MM.1S (cell line): ENCODE results near the gene WASF1.
A peak's percentile ranks its signal among the peaks of the same experiment; 100 is the strongest.

ENCODE experiments used
- DNase-seq: peaks from one replicate; pipeline ENCODE4 v3.0.0-alpha.2; 2015
- H2AFZ ChIP-seq: fragments of 300-600 bp; sonication (generic); 2 replicates; pipeline ENCODE4 v1.6.0; 2016; ENCODE audit warnings: antibody characterized with exemption, low read length
- H3F3A ChIP-seq: fragments of 300-600 bp; sonication (generic); 2 replicates; pipeline ENCODE4 v1.6.1; 2016; ENCODE audit warnings: mild to moderate bottlenecking, antibody characterized with exemption, low read length, moderate library complexity, mixed read lengths; ENCODE audit not compliant: insufficient read depth
- H3K27ac ChIP-seq: fragments of 300-600 bp; sonication (generic); 2 replicates; pipeline ENCODE4 v1.5.1; 2016; ENCODE audit warnings: mild to moderate bottlenecking, low read length
- H3K27me3 ChIP-seq: fragments of 300-600 bp; sonication (generic); replicated peaks from 2 replicates; pipeline ENCODE4 v1.6.0; 2016; ENCODE audit warnings: low read length; ENCODE audit not compliant: insufficient read depth
- H3K36me3 ChIP-seq: fragments of 300-600 bp; sonication (generic); replicated peaks from 2 replicates; pipeline ENCODE4 v1.6.1; 2016; ENCODE audit warnings: mild to moderate bottlenecking, low read length, mixed read lengths; ENCODE audit not compliant: insufficient read depth
- H3K4me1 ChIP-seq: fragments of 300-600 bp; sonication (generic); 2 replicates; pipeline ENCODE4 v1.6.1; 2016; ENCODE audit warnings: low read length, mixed read lengths
- H3K4me2 ChIP-seq: fragments of 300-600 bp; sonication (generic); 2 replicates; pipeline ENCODE4 v1.6.0; 2016; ENCODE audit warnings: low read depth, low read length
- H3K4me3 ChIP-seq: fragments of 300-600 bp; sonication (generic); 2 replicates; pipeline ENCODE4 v1.5.1; 2016; ENCODE audit warnings: low read length, mixed read lengths
- H3K79me2 ChIP-seq: fragments of 300-600 bp; sonication (generic); 2 replicates; pipeline ENCODE4 v1.6.1; 2016; ENCODE audit warnings: mixed run types, low read length, mixed read lengths
- H3K9ac ChIP-seq: fragments of 300-600 bp; sonication (generic); 2 replicates; pipeline ENCODE4 v1.6.1; 2016; ENCODE audit warnings: low read length, mixed read lengths
- H3K9me2 ChIP-seq: fragments of 300-600 bp; sonication (generic); replicated peaks from 2 replicates; pipeline ENCODE4 v1.6.1; 2016; ENCODE audit warnings: mild to moderate bottlenecking, low read length, mixed read lengths; ENCODE audit not compliant: insufficient read depth
- H3K9me3 ChIP-seq: fragments of 300-600 bp; sonication (generic); replicated peaks from 2 replicates; pipeline ENCODE4 v1.6.1; 2016; ENCODE audit warnings: mild to moderate bottlenecking, low read length, mixed read lengths; ENCODE audit not compliant: insufficient read depth
- H4K20me1 ChIP-seq: fragments of 300-600 bp; sonication (generic); 2 replicates; pipeline ENCODE4 v1.6.1; 2016; ENCODE audit warnings: mild to moderate bottlenecking, low read length, moderate library complexity, mixed read lengths; ENCODE audit not compliant: insufficient read depth
- EZH2 ChIP-seq: fragments of 300-600 bp; sonication (generic); optimal IDR thresholded peaks from 2 replicates; pipeline ENCODE3; 2017; ENCODE audit warnings: low read depth, mild to moderate bottlenecking, antibody characterized with exemption, low read length, mixed read lengths
- EZH2phosphoT487 ChIP-seq: fragments of 300-600 bp; sonication (generic); IDR thresholded peaks from 2 replicates; pipeline ENCODE4 v1.6.1; 2018; ENCODE audit warnings: antibody characterized with exemption, low read length
- TF ChIP-seq, protein P1 (sequence below): fragments of 300-600 bp; sonication (generic); IDR thresholded peaks from 2 replicates; pipeline ENCODE4 v1.5.1; 2016; ENCODE audit warnings: antibody characterized with exemption, low read length, mixed read lengths

The WASF1 gene

DNA sequence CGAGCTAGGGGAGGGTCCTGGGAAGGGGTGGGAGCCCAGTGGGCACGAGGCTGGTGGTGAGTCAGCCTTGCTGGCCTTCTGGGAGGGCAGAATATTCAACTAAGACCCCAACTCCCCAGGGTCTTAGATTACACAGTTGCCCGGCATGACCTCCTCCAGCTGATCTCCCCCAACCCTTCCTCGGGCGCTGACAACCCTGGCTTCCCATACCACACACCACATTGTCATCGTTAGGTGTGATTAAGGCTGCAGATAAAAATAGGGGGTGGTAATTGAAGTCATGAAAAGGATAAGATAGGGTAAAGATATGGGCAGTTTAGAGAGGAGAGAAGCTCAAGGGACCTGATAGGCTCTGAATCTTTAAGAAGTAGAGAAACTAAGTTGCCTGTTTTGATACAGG lies 11.3 kb upstream of the WASF1 start:
- no peak overlapping the region for H3K27ac ChIP-seq
- H3K9ac ChIP-seq: no peak overlapping the region
- H4K20me1 ChIP-seq: peaks cover 13% of the 10 kb centered on the region; the same call in 1 of the 2 replicates
- peaks cover 2% of the 10 kb centered on the region; the same call in 1 of the 2 replicates for H3K4me1 ChIP-seq
- peaks cover 79% of the 10 kb centered on the region for H3K79me2 ChIP-seq
- H3F3A ChIP-seq: peaks cover 3% of the 10 kb centered on the region; the same call in 1 of the 2 replicates
- no peak overlapping the region for H2AFZ ChIP-seq
- TF ChIP-seq, protein P1, sequence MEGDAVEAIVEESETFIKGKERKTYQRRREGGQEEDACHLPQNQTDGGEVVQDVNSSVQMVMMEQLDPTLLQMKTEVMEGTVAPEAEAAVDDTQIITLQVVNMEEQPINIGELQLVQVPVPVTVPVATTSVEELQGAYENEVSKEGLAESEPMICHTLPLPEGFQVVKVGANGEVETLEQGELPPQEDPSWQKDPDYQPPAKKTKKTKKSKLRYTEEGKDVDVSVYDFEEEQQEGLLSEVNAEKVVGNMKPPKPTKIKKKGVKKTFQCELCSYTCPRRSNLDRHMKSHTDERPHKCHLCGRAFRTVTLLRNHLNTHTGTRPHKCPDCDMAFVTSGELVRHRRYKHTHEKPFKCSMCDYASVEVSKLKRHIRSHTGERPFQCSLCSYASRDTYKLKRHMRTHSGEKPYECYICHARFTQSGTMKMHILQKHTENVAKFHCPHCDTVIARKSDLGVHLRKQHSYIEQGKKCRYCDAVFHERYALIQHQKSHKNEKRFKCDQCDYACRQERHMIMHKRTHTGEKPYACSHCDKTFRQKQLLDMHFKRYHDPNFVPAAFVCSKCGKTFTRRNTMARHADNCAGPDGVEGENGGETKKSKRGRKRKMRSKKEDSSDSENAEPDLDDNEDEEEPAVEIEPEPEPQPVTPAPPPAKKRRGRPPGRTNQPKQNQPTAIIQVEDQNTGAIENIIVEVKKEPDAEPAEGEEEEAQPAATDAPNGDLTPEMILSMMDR: no peak
- TF ChIP-seq EZH2phosphoT487 (no peak), EZH2 (no peak)
- no peaks in the 10 kb centered on the region for H3K36me3 ChIP-seq
- H3K4me3 ChIP-seq: no peak overlapping the region
- no peaks in the 10 kb centered on the region for H3K9me2 ChIP-seq
- no peak overlapping the region for H3K4me2 ChIP-seq
- no peaks in the 10 kb centered on the region for H3K9me3 ChIP-seq
- DNase-seq: no peak
- H3K27me3 ChIP-seq: no peaks in the 10 kb centered on the region

DNA sequence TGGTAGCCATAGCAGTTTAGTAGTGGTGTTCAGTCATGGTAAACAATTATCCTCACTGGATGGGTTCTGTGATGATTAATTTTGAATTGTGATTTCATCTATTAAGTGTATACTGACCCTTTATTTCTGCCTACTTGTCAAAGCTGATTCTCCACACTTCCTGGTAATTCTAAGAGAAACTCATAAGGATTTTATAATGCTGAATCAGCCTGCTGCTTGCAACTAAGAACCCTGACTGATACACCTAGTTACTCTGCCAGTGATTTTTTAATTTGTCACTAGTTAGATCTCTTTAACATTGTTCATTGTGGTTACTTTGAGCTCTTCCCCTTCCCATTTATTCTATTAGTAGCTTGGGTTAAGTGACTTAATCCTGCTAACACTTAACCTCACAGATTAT lies 9.3 kb upstream of the WASF1 start:
- Histone ChIP-seq H3K9me2 (no peaks in the 10 kb centered on the region), H3K27ac (no peak overlapping the region), H3K4me3 (no peak overlapping the region), H3K4me2 (no peak overlapping the region), H3K79me2 (peaks cover 83% of the 10 kb centered on the region), H3K36me3 (no peaks in the 10 kb centered on the region; the same call in 1 of the 2 replicates), H2AFZ (no peak overlapping the region), H3K9me3 (no peaks in the 10 kb centered on the region), H3K4me1 (peaks cover 5% of the 10 kb centered on the region; the same call in 1 of the 2 replicates), H3F3A (peaks cover 3% of the 10 kb centered on the region; the same call in 1 of the 2 replicates), H4K20me1 (peaks cover 16% of the 10 kb centered on the region; the same call in 1 of the 2 replicates), H3K9ac (no peak overlapping the region), H3K27me3 (no peaks in the 10 kb centered on the region)
- no peak for DNase-seq
- TF ChIP-seq EZH2: no peak
- TF ChIP-seq, protein P1: no peak
- TF ChIP-seq EZH2phosphoT487: no peak

DNA sequence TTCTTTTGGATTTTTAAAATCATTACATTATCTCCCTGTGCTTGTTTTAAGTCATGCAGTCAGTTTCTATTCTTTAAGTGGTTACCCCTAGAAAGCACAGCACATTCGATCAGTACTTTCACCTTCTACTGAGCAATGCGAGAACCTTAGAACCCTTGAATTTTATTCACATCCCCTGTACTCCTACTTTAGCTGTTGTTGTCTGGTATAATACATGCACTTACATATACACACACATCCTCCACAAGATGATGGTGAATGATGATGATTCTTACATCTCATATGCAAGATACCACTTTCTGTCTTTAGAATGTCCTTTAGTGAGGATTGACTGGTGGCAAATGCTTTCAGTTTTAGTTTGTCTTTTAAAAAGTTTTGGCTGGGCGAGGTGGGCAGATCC lies 6.4 kb upstream of the WASF1 start:
- DNase-seq: no peak
- no peaks in the 10 kb centered on the region for H3K9me2 ChIP-seq
- no peak overlapping the region for H3K9ac ChIP-seq
- H3K9me3 ChIP-seq: no peaks in the 10 kb centered on the region
- H2AFZ ChIP-seq: no peak overlapping the region
- peaks cover 96% of the 10 kb centered on the region for H3K79me2 ChIP-seq
- H3K4me1 ChIP-seq: peaks cover 16% of the 10 kb centered on the region
- peak overlapping the region; percentile 19 for H3K4me2 ChIP-seq
- H3K27me3 ChIP-seq: no peaks in the 10 kb centered on the region
- H4K20me1 ChIP-seq: peaks cover 11% of the 10 kb centered on the region; the same call in 1 of the 2 replicates
- H3K4me3 ChIP-seq: no peak overlapping the region
- peaks cover 3% of the 10 kb centered on the region; the same call in 1 of the 2 replicates for H3F3A ChIP-seq
- no peak overlapping the region for H3K27ac ChIP-seq
- H3K36me3 ChIP-seq: no peaks in the 10 kb centered on the region; the same call in 1 of the 2 replicates
- TF ChIP-seq EZH2 (no peak), EZH2phosphoT487 (no peak)
- TF ChIP-seq, protein P1: no peak
